PFSK-1 (cell line): Measurements from ENCODE around the gene SDK1.

Experiments used
- FOXP2 ChIP-seq: optimal IDR thresholded peaks from 2 replicates; pipeline ENCODE3; 2011; ENCODE audit warnings: borderline replicate concordance, control low read depth, inconsistent platforms; ENCODE audit not compliant: insufficient read depth; ENCODE audit errors: extremely low read length, extremely low read depth
- POLR2AphosphoS5 ChIP-seq: IDR thresholded peaks from 2 replicates; pipeline ENCODE4 v1.6.1; 2012; ENCODE audit warnings: low read depth, mild to moderate bottlenecking, control low read depth, low read length, moderate library complexity
- REST ChIP-seq, 2 experiments: IDR thresholded peaks; 2 replicates each; pipeline versions ENCODE4 v1.6.1 to v1.8.0; 2011 to 2012; ENCODE audit warnings: low read depth in 2 of 2, low read length in 2 of 2, control low read depth in 1 of 2, inconsistent platforms in 1 of 2, mild to moderate bottlenecking in 1 of 2, moderate library complexity in 1 of 2; ENCODE audit not compliant: insufficient read depth in 1 of 2
- TAF1 ChIP-seq: IDR thresholded peaks from 2 replicates; pipeline ENCODE4 v1.6.1; 2012; ENCODE audit warnings: low read length, control low read depth, borderline replicate concordance; ENCODE audit not compliant: insufficient read depth

- TF ChIP-seq REST (IDR thresholded peaks at IDR 0.05; ENCODE audit: insufficient read depth in 1 of 2, low read depth in 2 of 2, low read length in 2 of 2) (no peak), TAF1 (no peak), POLR2AphosphoS5 (no peak), FOXP2 (no peak)
These were observed 944.9 kb downstream of the SDK1 start for GRCh38 chr7:4245866-4246470.
